HCT116 (cell line): Measurements from ENCODE around the gene OR4C5. TPM values are rescaled to one million over a fixed set of nuclear protein-coding genes. Genes with fewer than 3 reads are reported as not detected.
"Not testable (repeated sequence)": the region's sequence is repeated elsewhere in the genome, so short reads cannot be mapped to it uniquely, and the experiment has no call there.

Experiments used
- ATAC-seq: fragments of 200-7000 bp; cut with Tn5 transposase; 2 replicates; pipeline ENCODE4 v1.9.1; 2020; ENCODE audit warnings: mild to moderate bottlenecking, moderate library complexity
- BruUV-seq: library from RNA; stranded (reverse); fragments of 400-500 nt; replicated peaks from 2 replicates; lab custom pipeline; 2021; lab: Mats Ljungman, UMichigan
- CTCF ChIA-PET: fragments of 300-600 bp; sonication (Branson Sonifier 250); formaldehyde crosslinking; loops from one replicate; lab custom pipeline; 2021; ENCODE audit warnings: antibody characterized with exemption; lab: Charles Lee
- POLR2A ChIA-PET: fragments of 300-600, 350-600 bp; sonication (Branson Sonifier 250); formaldehyde crosslinking; loops from one replicate; lab custom pipeline; 2021; ENCODE audit warnings: antibody characterized with exemption; lab: Charles Lee
- RAD21 ChIA-PET, 2 experiments: fragments of 300-600 bp; sonication (Branson Sonifier 250); formaldehyde crosslinking; loops; one replicate each; lab custom pipeline; 2023; ENCODE audit warnings: low total read pairs in 2 of 2; ENCODE audit not compliant: uncharacterized antibody in 2 of 2, unreplicated experiment in 2 of 2, low non-redundant PET in 1 of 2; lab: Charles Lee
- DNase-seq: peaks from one replicate; pipeline ENCODE4 v3.0.0-alpha.2; 2010; ENCODE audit warnings: low read depth, low spot score
- H2AFZ ChIP-seq: fragments of 200-600 bp; shearing (Covaris generic), sonication (generic); 2 replicates; pipeline ENCODE4 v1.6.1; 2017; ENCODE audit warnings: low read depth, mixed run types, mixed read lengths, antibody characterized with exemption, low read length; ENCODE audit not compliant: poor library complexity, severe bottlenecking
- H3K27ac ChIP-seq: 2 replicates; pipeline ENCODE4 v1.5.1; 2012; ENCODE audit warnings: low read depth, low read length
- H3K27me3 ChIP-seq: fragments of 200-600 bp; sonication (generic); 2 replicates; pipeline ENCODE4 v1.6.1; 2016; ENCODE audit warnings: mixed run types, low read length, mixed read lengths; ENCODE audit not compliant: insufficient read depth
- H3K36me3 ChIP-seq, 2 experiments: fragments of 200-500 bp in 1 of 2; fragments of 200-600 bp in 1 of 2; sonication (Bioruptor generic) in 1 of 2; sonication (generic) in 1 of 2; 2 replicates each; pipeline versions ENCODE4 v1.5.1 to v1.6.1; 2014 to 2016; ENCODE audit warnings: low read length in 2 of 2, inconsistent platforms in 1 of 2, mixed read lengths in 1 of 2, mixed run types in 1 of 2; ENCODE audit not compliant: insufficient read depth in 2 of 2, control insufficient read depth in 1 of 2
- H3K4me1 ChIP-seq, 2 experiments: fragments of 200-600 bp in 1 of 2; sonication (generic) in 1 of 2; 2 replicates each; pipeline versions ENCODE4 v1.5.1 to v1.6.1; 2012 to 2017; ENCODE audit warnings: low read length in 2 of 2, inconsistent platforms in 1 of 2, mild to moderate bottlenecking in 1 of 2, mixed read lengths in 1 of 2, mixed run types in 1 of 2, moderate library complexity in 1 of 2; ENCODE audit not compliant: insufficient read depth in 2 of 2, control insufficient read depth in 1 of 2
- H3K4me2 ChIP-seq: fragments of 200-600 bp; sonication (generic); 2 replicates; pipeline ENCODE4 v1.6.1; 2017; ENCODE audit warnings: mixed run types, low read length, mixed read lengths
- H3K4me3 ChIP-seq, 2 experiments: fragments of 200-600 bp in 1 of 2; sonication (generic) in 1 of 2; replicated peaks in 1 of 2; 2 replicates each; pipeline ENCODE4 v1.5.1; 2011 to 2016; ENCODE audit warnings: low read length in 2 of 2, control low read depth in 1 of 2, low read depth in 1 of 2, mild to moderate bottlenecking in 1 of 2, mixed read lengths in 1 of 2, mixed run types in 1 of 2
- H3K79me2 ChIP-seq: fragments of 200-600 bp; sonication (generic); 2 replicates; pipeline ENCODE4 v1.6.1; 2017; ENCODE audit warnings: mild to moderate bottlenecking, mixed run types, low read length, moderate library complexity, mixed read lengths; ENCODE audit not compliant: insufficient read depth
- H3K9ac ChIP-seq: fragments of 200-600 bp; sonication (generic); 2 replicates; pipeline ENCODE4 v1.6.1; 2016; ENCODE audit warnings: low read length, mixed read lengths
- H3K9me2 ChIP-seq: fragments of 200-600 bp; sonication (generic), shearing (Covaris generic); 2 replicates; pipeline ENCODE4 v1.6.1; 2017; ENCODE audit warnings: mixed run types, mild to moderate bottlenecking, moderate library complexity; ENCODE audit not compliant: insufficient read depth
- H3K9me3 ChIP-seq, 2 experiments: fragments of 200-500 bp in 1 of 2; fragments of 200-600 bp in 1 of 2; sonication (Bioruptor generic) in 1 of 2; sonication (generic) in 1 of 2; 2 replicates each; pipeline ENCODE4 v1.6.1; 2014 to 2017; ENCODE audit warnings: low read length in 2 of 2, mixed read lengths in 2 of 2, inconsistent platforms in 1 of 2, low read depth in 1 of 2, mild to moderate bottlenecking in 1 of 2, mixed run types in 1 of 2, moderate library complexity in 1 of 2; ENCODE audit not compliant: control insufficient read depth in 1 of 2, insufficient read depth in 1 of 2
- H4K20me1 ChIP-seq: fragments of 200-600 bp; sonication (generic), shearing (Covaris generic); 2 replicates; pipeline ENCODE4 v1.6.1; 2017; ENCODE audit warnings: mixed run types, mild to moderate bottlenecking, moderate library complexity; ENCODE audit not compliant: insufficient read depth
- EGR1 ChIP-seq: IDR thresholded peaks from 2 replicates; pipeline ENCODE4 v1.6.1; 2012; ENCODE audit warnings: low read depth
- ELF1 ChIP-seq: IDR thresholded peaks from 2 replicates; pipeline ENCODE4 v1.6.1; 2012; ENCODE audit warnings: low read depth, borderline replicate concordance
- EZH2phosphoT487 ChIP-seq: fragments of 200-600 bp; IDR thresholded peaks from 2 replicates; pipeline ENCODE4 v1.6.1; 2018; ENCODE audit warnings: antibody characterized with exemption, borderline replicate concordance
- MAX ChIP-seq: IDR thresholded peaks from 2 replicates; pipeline ENCODE4 v1.6.1; 2012
- POLR2A ChIP-seq: IDR thresholded peaks from 2 replicates; pipeline ENCODE4 v1.7.0; 2011; ENCODE audit warnings: borderline replicate concordance; ENCODE audit not compliant: insufficient read depth, insufficient read length; ENCODE audit errors: extremely low read depth
- SP1 ChIP-seq: IDR thresholded peaks from 2 replicates; pipeline ENCODE4 v1.6.1; 2012; ENCODE audit warnings: low read depth
- TCF7L2 ChIP-seq: IDR thresholded peaks from 2 replicates; pipeline ENCODE4 v1.7.0; 2011; ENCODE audit warnings: borderline replicate concordance, inconsistent platforms; ENCODE audit not compliant: insufficient read depth, insufficient read length; ENCODE audit errors: extremely low read depth
- YY1 ChIP-seq: IDR thresholded peaks from 2 replicates; pipeline ENCODE4 v1.6.1; 2011; ENCODE audit warnings: low read length, low read depth, moderate library complexity, mild to moderate bottlenecking; ENCODE audit not compliant: insufficient replicate concordance; ENCODE audit errors: extremely low read depth
- ZFX ChIP-seq: fragments of 450-650 bp; IDR thresholded peaks from 2 replicates; pipeline ENCODE4 v1.6.1; 2017
- intact Hi-C: fragments of 100-400 bp; cut with micrococcal nuclease; formaldehyde crosslinking; loops from 2 replicates; pipeline ENCODE4 v1.10.0; 2022
- total RNA-seq: library from RNA; stranded (reverse); gene quantifications from one replicate; pipeline ENCODE4 v1.2.1, GENCODE V29; 2021; ENCODE audit not compliant: unreplicated experiment

OR4C5 gene
- total RNA-seq, 1 experiment from 2014 or later, result not detected

GRCh38 chr11:48354013-48354412, 12.3 kb downstream of the OR4C5 start:
- H4K20me1 ChIP-seq, result no peaks in the 10 kb centered on the region
- H3K9me3 ChIP-seq, result no peaks in the 10 kb centered on the region
- no TSS peak for BruUV-seq
- H2AFZ ChIP-seq, result no peak overlapping the region
- TF ChIP-seq EGR1 (no peak), ZFX (no peak), EZH2phosphoT487 (no peak), TCF7L2 (no peak), POLR2A (no peak), ELF1 (no peak), YY1 (no peak), MAX (no peak), SP1 (no peak)
- TF ChIP-seq, all 23 proteins: peak for 0
- Histone ChIP-seq H3K27me3 (no peaks in the 10 kb centered on the region), H3K4me1 (no peaks in the 10 kb centered on the region), H3K79me2 (no peaks in the 10 kb centered on the region), H3K27ac (no peak overlapping the region), H3K36me3 (no peaks in the 10 kb centered on the region), H3K9me2 (no peaks in the 10 kb centered on the region), H3K4me2 (no peak overlapping the region), H3K9ac (no peak overlapping the region), H3K4me3 (no peak overlapping the region)
- DNase-seq, result no peak
- POLR2A ChIA-PET, result no interaction called here
- intact Hi-C loops, result no loop called here
- RAD21 ChIA-PET, result no interaction called here
- ATAC-seq, result no peak
- CTCF ChIA-PET, result no interaction called here

GRCh38 chr11:48346286-48346685, 20.0 kb downstream of the OR4C5 start:
- H4K20me1 ChIP-seq, BruUV-seq, intact Hi-C loops, H3K9me2 ChIP-seq, H3K79me2 ChIP-seq, RAD21 ChIA-PET, H3K36me3 ChIP-seq, H3K4me2 ChIP-seq, H3K9ac ChIP-seq, ATAC-seq, H3K4me1 ChIP-seq, CTCF ChIA-PET, H3K4me3 ChIP-seq, POLR2A ChIA-PET, DNase-seq, H3K27ac ChIP-seq, H2AFZ ChIP-seq, H3K9me3 ChIP-seq, H3K27me3 ChIP-seq: not testable (repeated sequence)

- RAD21 ChIA-PET, H2AFZ ChIP-seq, H3K27ac ChIP-seq, H3K9ac ChIP-seq, H3K9me2 ChIP-seq, H3K4me1 ChIP-seq, H3K4me2 ChIP-seq, H3K79me2 ChIP-seq, H3K4me3 ChIP-seq, CTCF ChIA-PET, BruUV-seq, H3K27me3 ChIP-seq, intact Hi-C loops, DNase-seq, POLR2A ChIA-PET, H3K36me3 ChIP-seq, H3K9me3 ChIP-seq, H4K20me1 ChIP-seq, ATAC-seq: not testable (repeated sequence)
These were observed 23.8 kb downstream of the OR4C5 start for GRCh38 chr11:48342505-48342904.
